ENCODE data around the gene NDUFS2. TPM values are rescaled to one million over a fixed set of nuclear protein-coding genes. Genes with fewer than 3 reads are reported as not detected.

Gene NDUFS2
- 62.9 and 76.4 TPM in 2 replicates for total RNA-seq (2014; rRNA removed; shearing (Covaris generic))
- 72.1 and 73.4 TPM in 2 replicates for total RNA-seq (2022)
- Bru-seq, nascent RNA: percentile 78 among the genes with signal in this experiment
- BruChase-seq, experiment 1, labeled RNA remaining after a 6-hour chase: percentile 89 among the genes with signal in this experiment
- BruChase-seq, experiment 2, labeled RNA remaining after a 2-hour chase: percentile 82 among the genes with signal in this experiment
- long read RNA-seq, transcript NDUFS2-202 (13 exons, 2,064 nt): major isoform, 5 of 199 reads
- long read RNA-seq, partial matches to known transcripts: 178 of 199 reads
- long read RNA-seq, other reads (novel, unspliced or antisense): 16 of 199 reads

- TF ChIP-seq, protein P1, sequence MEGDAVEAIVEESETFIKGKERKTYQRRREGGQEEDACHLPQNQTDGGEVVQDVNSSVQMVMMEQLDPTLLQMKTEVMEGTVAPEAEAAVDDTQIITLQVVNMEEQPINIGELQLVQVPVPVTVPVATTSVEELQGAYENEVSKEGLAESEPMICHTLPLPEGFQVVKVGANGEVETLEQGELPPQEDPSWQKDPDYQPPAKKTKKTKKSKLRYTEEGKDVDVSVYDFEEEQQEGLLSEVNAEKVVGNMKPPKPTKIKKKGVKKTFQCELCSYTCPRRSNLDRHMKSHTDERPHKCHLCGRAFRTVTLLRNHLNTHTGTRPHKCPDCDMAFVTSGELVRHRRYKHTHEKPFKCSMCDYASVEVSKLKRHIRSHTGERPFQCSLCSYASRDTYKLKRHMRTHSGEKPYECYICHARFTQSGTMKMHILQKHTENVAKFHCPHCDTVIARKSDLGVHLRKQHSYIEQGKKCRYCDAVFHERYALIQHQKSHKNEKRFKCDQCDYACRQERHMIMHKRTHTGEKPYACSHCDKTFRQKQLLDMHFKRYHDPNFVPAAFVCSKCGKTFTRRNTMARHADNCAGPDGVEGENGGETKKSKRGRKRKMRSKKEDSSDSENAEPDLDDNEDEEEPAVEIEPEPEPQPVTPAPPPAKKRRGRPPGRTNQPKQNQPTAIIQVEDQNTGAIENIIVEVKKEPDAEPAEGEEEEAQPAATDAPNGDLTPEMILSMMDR (conservative IDR thresholded peaks at IDR 0.05; ENCODE audit: low read length): peak; percentile 79
- TF ChIP-seq EZH2phosphoT487 (IDR thresholded peaks at IDR 0.05; ENCODE audit: borderline replicate concordance, low read depth, low read length): no peak
- DNase-seq (ENCODE audit: low spot score): peak; percentile 99
- Histone ChIP-seq H3K4me3 (ENCODE audit: low read depth, low read length, poor library complexity, severe bottlenecking) (peak within 1 kb of the TSS; percentile 75), H2AFZ (ENCODE audit: low read length) (peak within 1 kb of the TSS; percentile 94), H3K4me1 (ENCODE audit: insufficient read depth, low read length, poor library complexity, severe bottlenecking) (peaks cover 35% of the 10 kb centered on the region), H3K4me2 (ENCODE audit: low read length) (peak within 1 kb of the TSS; percentile 64), H3K27ac (ENCODE audit: low read depth, low read length, poor library complexity, severe bottlenecking) (peak within 1 kb of the TSS; percentile 57), H3K9me2 (ENCODE audit: insufficient read depth, low read length) (no peaks in the 10 kb centered on the region), H4K20me1 (ENCODE audit: insufficient read depth, low read length) (no peaks in the 10 kb centered on the region), H3K9me3 (ENCODE audit: low read length) (no peaks in the 10 kb centered on the region), H3K36me3 (ENCODE audit: insufficient read depth, low read length) (peaks cover 23% of the 10 kb centered on the region), H3K79me2 (ENCODE audit: insufficient read depth, low read depth, low read length) (peaks cover 4% of the 10 kb centered on the region; the same call in 1 of the 2 replicates)
- intact Hi-C loops (cut with micrococcal nuclease; ENCODE audit: unreplicated experiment): no loop called here
- ChIA-PET POLR2A (interaction anchor here (0.6 to 2.8 kb wide), 13 partner anchors 9 to 1547 kb away, joined by 3 to 22 read pairs (median 3); partner anchors contain the start of genes FCER1G and TOMM40L), CTCF (ENCODE audit: unreplicated experiment) (interaction anchor here (1.0 to 2.4 kb wide), 7 partner anchors 9 to 180 kb away, joined by 3 to 12 read pairs (median 6); partner anchors contain the start of gene TOMM40L)
- no TSS peak for BruUV-seq (replicated peaks)
Observed at GRCh38 chr1:161201836-161202712, at the start of gene NDUFS2. NDUFS2 (plus strand) TSS chr1:161202367; CDS start chr1:161202386, 19 bp downstream.

DNA sequence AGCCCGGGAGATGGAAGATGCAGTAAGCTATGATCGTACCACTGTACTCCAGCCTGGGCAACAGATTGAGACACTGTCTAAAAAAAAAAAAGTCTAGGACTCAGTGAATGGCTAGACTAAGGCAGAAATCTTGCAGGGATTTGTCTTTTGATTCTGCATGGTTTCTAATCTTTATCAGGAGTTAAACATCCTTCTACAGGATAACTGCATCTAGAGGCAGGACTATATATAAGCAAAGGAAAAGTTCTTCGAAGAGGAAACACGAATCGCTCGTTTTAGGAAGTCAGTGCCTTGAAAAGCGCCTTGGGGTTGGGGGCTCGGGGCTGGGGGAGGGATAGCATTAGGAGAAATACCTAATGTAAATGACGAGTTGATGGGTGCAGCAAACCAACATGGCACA, 49.0 kb upstream of the NDUFS2 start:
- intact Hi-C loops (cut with micrococcal nuclease; ENCODE audit: unreplicated experiment): no loop called here
- no peaks in the 10 kb centered on the region for H3K9me2 ChIP-seq (ENCODE audit: insufficient read depth, low read length)
- peak overlapping the region; percentile 92; the same call in 1 of the 2 replicates for H2AFZ ChIP-seq (ENCODE audit: low read length)
- H3K27ac ChIP-seq (ENCODE audit: low read depth, low read length, poor library complexity, severe bottlenecking): peak overlapping the region; percentile 79
- H3K4me1 ChIP-seq (ENCODE audit: insufficient read depth, low read length, poor library complexity, severe bottlenecking): peaks cover 14% of the 10 kb centered on the region
- peak overlapping the region; percentile 67 for H3K4me2 ChIP-seq (ENCODE audit: low read length)
- no peaks in the 10 kb centered on the region for H4K20me1 ChIP-seq (ENCODE audit: insufficient read depth, low read length)
- peaks cover 9% of the 10 kb centered on the region; the same call in 1 of the 2 replicates for H3K79me2 ChIP-seq (ENCODE audit: insufficient read depth, low read depth, low read length)
- peak overlapping the region; percentile 73 for H3K4me3 ChIP-seq (ENCODE audit: low read depth, low read length, poor library complexity, severe bottlenecking)
- ChIA-PET CTCF (ENCODE audit: unreplicated experiment) (no interaction called here), POLR2A (interaction anchor here (0.6 to 2.8 kb wide), 13 partner anchors 8 to 1200 kb away, joined by 3 to 18 read pairs (median 3); partner anchors contain the start of genes ARHGAP30 and PPOX)
- H3K36me3 ChIP-seq (ENCODE audit: insufficient read depth, low read length): peaks cover 11% of the 10 kb centered on the region; the same call in 1 of the 2 replicates
- BruUV-seq (replicated peaks): no TSS peak
- no peaks in the 10 kb centered on the region for H3K9me3 ChIP-seq (ENCODE audit: low read length)
- TF ChIP-seq EZH2phosphoT487 (IDR thresholded peaks at IDR 0.05; ENCODE audit: borderline replicate concordance, low read depth, low read length): no peak
- TF ChIP-seq, protein P1 (conservative IDR thresholded peaks at IDR 0.05; ENCODE audit: low read length): no peak
- no peak for DNase-seq (ENCODE audit: low spot score)

Data from OCI-LY7 (cell line).